Measurements from ENCODE around the gene DNAH9.

DNA sequence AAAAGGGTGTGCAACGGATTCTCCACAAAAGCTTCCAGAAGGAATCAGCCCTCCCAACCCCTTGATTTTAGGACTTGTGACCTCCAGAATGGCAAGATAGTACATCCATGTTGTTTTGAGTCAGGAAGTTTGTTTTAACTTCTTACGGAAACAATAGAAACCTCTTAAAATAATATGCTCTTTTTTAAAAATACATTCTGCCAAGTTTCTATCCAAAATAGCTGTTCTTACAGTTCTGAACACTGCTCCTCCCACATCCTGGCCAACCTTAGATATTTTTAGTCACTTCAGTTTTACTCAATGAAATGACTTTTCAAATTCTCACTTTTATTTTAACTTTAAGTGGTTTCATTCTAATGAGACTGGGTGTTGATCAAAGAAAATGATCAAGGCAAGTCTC is 242.6 kb downstream of the DNAH9 start:
- TF ChIP-seq, protein P1, sequence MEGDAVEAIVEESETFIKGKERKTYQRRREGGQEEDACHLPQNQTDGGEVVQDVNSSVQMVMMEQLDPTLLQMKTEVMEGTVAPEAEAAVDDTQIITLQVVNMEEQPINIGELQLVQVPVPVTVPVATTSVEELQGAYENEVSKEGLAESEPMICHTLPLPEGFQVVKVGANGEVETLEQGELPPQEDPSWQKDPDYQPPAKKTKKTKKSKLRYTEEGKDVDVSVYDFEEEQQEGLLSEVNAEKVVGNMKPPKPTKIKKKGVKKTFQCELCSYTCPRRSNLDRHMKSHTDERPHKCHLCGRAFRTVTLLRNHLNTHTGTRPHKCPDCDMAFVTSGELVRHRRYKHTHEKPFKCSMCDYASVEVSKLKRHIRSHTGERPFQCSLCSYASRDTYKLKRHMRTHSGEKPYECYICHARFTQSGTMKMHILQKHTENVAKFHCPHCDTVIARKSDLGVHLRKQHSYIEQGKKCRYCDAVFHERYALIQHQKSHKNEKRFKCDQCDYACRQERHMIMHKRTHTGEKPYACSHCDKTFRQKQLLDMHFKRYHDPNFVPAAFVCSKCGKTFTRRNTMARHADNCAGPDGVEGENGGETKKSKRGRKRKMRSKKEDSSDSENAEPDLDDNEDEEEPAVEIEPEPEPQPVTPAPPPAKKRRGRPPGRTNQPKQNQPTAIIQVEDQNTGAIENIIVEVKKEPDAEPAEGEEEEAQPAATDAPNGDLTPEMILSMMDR (optimal IDR thresholded peaks at IDR 0.05 in 1 of 3, IDR thresholded peaks at IDR 0.05 in 1 of 3, conservative IDR thresholded peaks at IDR 0.05 in 1 of 3; ENCODE audit: extremely low read depth in 1 of 3, insufficient read depth in 2 of 3, low read length in 3 of 3), result no peak
- no peak for TF ChIP-seq EZH2 (IDR thresholded peaks at IDR 0.05; ENCODE audit: low read length)
